Caki2 (cell line): ENCODE results near the gene NRDE2. TPM values are rescaled to one million over a fixed set of nuclear protein-coding genes. Genes with fewer than 3 reads are reported as not detected.

Experiments
- DNase-seq: peaks from one replicate; pipeline ENCODE4 v3.0.0-alpha.2; 2015; ENCODE audit warnings: low read depth
- in situ Hi-C: cut with HindIII; loops from 2 replicates; pipeline ENCODE4 v1.10.0; 2016; ENCODE audit warnings: low sequenced_read_pairs, low pct_unique_long_range_greater_than_20kb, mixed read lengths
- total RNA-seq: library from RNA; depleted of rRNA; stranded (reverse); fragments of >200 nt; shearing (Covaris generic); gene quantifications from 2 replicates; pipeline ENCODE4 v1.2.3, GENCODE V29; 2014; ENCODE audit warnings: low replicate concordance

NRDE2 gene
- total RNA-seq, 1 experiment from 2014 or later = 9.3 TPM

GRCh38 chr14:90304502-90304901 is 27.2 kb downstream of the NRDE2 start:
- DNase-seq = no peak
- in situ Hi-C loops = no loop called here

GRCh38 chr14:90303473-90303872 is 28.3 kb downstream of the NRDE2 start:
- no peak for DNase-seq
- in situ Hi-C loops = no loop called here

GRCh38 chr14:90302529-90303303 is 29.0 kb downstream of the NRDE2 start:
- in situ Hi-C loops = no loop called here
- no peak for DNase-seq

- DNase-seq = no peak
- in situ Hi-C loops = no loop called here
Observed at GRCh38 chr14:90301668-90302090, 30.1 kb downstream of the NRDE2 start.

GRCh38 chr14:90301122-90301521 is 30.6 kb downstream of the NRDE2 start:
- in situ Hi-C loops = no loop called here
- DNase-seq = no peak

- in situ Hi-C loops = no loop called here
- DNase-seq = no peak
Observed at GRCh38 chr14:90300611-90301047, 31.1 kb downstream of the NRDE2 start.

GRCh38 chr14:90299408-90299807 is 32.3 kb downstream of the NRDE2 start:
- DNase-seq = no peak
- in situ Hi-C loops = no loop called here

- in situ Hi-C loops = no loop called here
- no peak for DNase-seq
Observed at GRCh38 chr14:90297876-90298629, 33.7 kb downstream of the NRDE2 start.

- DNase-seq = no peak
- in situ Hi-C loops = no loop called here
Observed at GRCh38 chr14:90296641-90297040, 35.1 kb downstream of the NRDE2 start.

GRCh38 chr14:90295870-90296516 is 35.7 kb downstream of the NRDE2 start:
- no peak for DNase-seq
- in situ Hi-C loops = no loop called here

GRCh38 chr14:90294872-90295271 is 36.9 kb downstream of the NRDE2 start:
- in situ Hi-C loops = no loop called here
- no peak for DNase-seq

GRCh38 chr14:90293766-90294730 is 37.7 kb downstream of the NRDE2 start:
- in situ Hi-C loops = no loop called here
- DNase-seq = no peak

GRCh38 chr14:90291699-90292098 is 40.0 kb downstream of the NRDE2 start:
- DNase-seq = no peak
- in situ Hi-C loops = no loop called here

GRCh38 chr14:90290337-90291011 is 41.3 kb downstream of the NRDE2 start:
- DNase-seq = no peak
- in situ Hi-C loops = no loop called here

GRCh38 chr14:90288651-90289355 is 42.9 kb downstream of the NRDE2 start:
- no peak for DNase-seq
- in situ Hi-C loops = no loop called here

- in situ Hi-C loops = no loop called here
- no peak for DNase-seq
Observed at GRCh38 chr14:90287791-90288190, 44.0 kb downstream of the NRDE2 start.

GRCh38 chr14:90281756-90282155 is 50.0 kb downstream of the NRDE2 start:
- no peak for DNase-seq
- in situ Hi-C loops = no loop called here
